OCI-LY3 (cell line): Measurements from ENCODE around the gene CBLL1.

Experiments
- H2AFZ ChIP-seq: fragments of 200-600, 300-600 bp; shearing (Covaris generic); 2 replicates; pipeline ENCODE4 v1.6.0; 2014; ENCODE audit warnings: antibody characterized with exemption, low read depth, low read length
- H3K27ac ChIP-seq: fragments of 200-600, 300-600 bp; sonication (generic); 2 replicates; pipeline ENCODE4 v1.5.1; 2014; ENCODE audit warnings: mild to moderate bottlenecking, low read length, moderate library complexity, mixed read lengths
- H3K27me3 ChIP-seq: fragments of 200-600, 300-600 bp; sonication (generic); 2 replicates; pipeline ENCODE4 v1.6.1; 2014; ENCODE audit warnings: low read depth, low read length, mixed read lengths
- H3K36me3 ChIP-seq: fragments of 200-600, 300-600 bp; sonication (generic); replicated peaks from 2 replicates; pipeline ENCODE3; 2014; ENCODE audit warnings: low read depth, low read length, mixed read lengths
- H3K4me1 ChIP-seq: fragments of 300-600, 200-600 bp; sonication (generic); 2 replicates; pipeline ENCODE4 v1.6.1; 2014; ENCODE audit warnings: low read length, mixed read lengths
- H3K4me2 ChIP-seq: fragments of 200-600, 300-600 bp; sonication (generic); 2 replicates; pipeline ENCODE4 v1.6.1; 2014; ENCODE audit warnings: low read length, mixed read lengths
- H3K4me3 ChIP-seq: fragments of 300-600, 200-600 bp; sonication (generic); 2 replicates; pipeline ENCODE4 v1.5.1; 2014; ENCODE audit warnings: antibody characterized with exemption, mild to moderate bottlenecking, low read length, moderate library complexity
- H3K79me2 ChIP-seq: fragments of 300-600, 200-600 bp; shearing (Covaris generic); 2 replicates; pipeline ENCODE4 v1.6.1; 2014; ENCODE audit warnings: mild to moderate bottlenecking, low read length, mixed read lengths
- H3K9ac ChIP-seq: fragments of 300-600, 200-600 bp; shearing (Covaris generic); 2 replicates; pipeline ENCODE4 v1.6.0; 2014; ENCODE audit warnings: mild to moderate bottlenecking, low read length, moderate library complexity
- H3K9me3 ChIP-seq: fragments of 200-600, 300-600 bp; shearing (Covaris generic); 2 replicates; pipeline ENCODE4 v1.6.1; 2014; ENCODE audit warnings: low read length, mixed read lengths; ENCODE audit not compliant: insufficient read depth
- H4K20me1 ChIP-seq: fragments of 200-600, 300-600 bp; sonication (generic); 2 replicates; pipeline ENCODE4 v1.6.1; 2016; ENCODE audit warnings: low read length, mixed read lengths; ENCODE audit not compliant: insufficient read depth
- EZH2phosphoT487 ChIP-seq: fragments of 200-600 bp; shearing (Covaris generic); IDR thresholded peaks from 2 replicates; pipeline ENCODE4 v1.6.1; 2018; ENCODE audit warnings: antibody characterized with exemption, mixed run types, low read depth
- TF ChIP-seq, protein P1 (sequence below): fragments of 200-600, 300-600 bp; sonication (generic); IDR thresholded peaks from 2 replicates; pipeline ENCODE4 v1.5.1; 2014; ENCODE audit warnings: antibody characterized with exemption, low read length, low read depth

CBLL1 gene

GRCh38 chr7:107803009-107803610, 59.2 kb downstream of the CBLL1 start, which contains the start of gene SLC26A3:
Gene SLC26A3, minus strand, starts transcription at chr7:107803223. Its CDS starts 8,714 bp downstream, at chr7:107794509.
- Histone ChIP-seq H3K79me2 (no peaks in the 10 kb centered on the region), H4K20me1 (no peaks in the 10 kb centered on the region), H2AFZ (no peak within 1 kb of the TSS), H3K4me2 (no peak within 1 kb of the TSS), H3K4me3 (no peak within 1 kb of the TSS), H3K9ac (no peak within 1 kb of the TSS), H3K27ac (no peak within 1 kb of the TSS), H3K9me3 (no peaks in the 10 kb centered on the region), H3K36me3 (no peaks in the 10 kb centered on the region), H3K27me3 (peaks cover 10% of the 10 kb centered on the region; the same call in 1 of the 2 replicates), H3K4me1 (no peaks in the 10 kb centered on the region)
- TF ChIP-seq, protein P1, sequence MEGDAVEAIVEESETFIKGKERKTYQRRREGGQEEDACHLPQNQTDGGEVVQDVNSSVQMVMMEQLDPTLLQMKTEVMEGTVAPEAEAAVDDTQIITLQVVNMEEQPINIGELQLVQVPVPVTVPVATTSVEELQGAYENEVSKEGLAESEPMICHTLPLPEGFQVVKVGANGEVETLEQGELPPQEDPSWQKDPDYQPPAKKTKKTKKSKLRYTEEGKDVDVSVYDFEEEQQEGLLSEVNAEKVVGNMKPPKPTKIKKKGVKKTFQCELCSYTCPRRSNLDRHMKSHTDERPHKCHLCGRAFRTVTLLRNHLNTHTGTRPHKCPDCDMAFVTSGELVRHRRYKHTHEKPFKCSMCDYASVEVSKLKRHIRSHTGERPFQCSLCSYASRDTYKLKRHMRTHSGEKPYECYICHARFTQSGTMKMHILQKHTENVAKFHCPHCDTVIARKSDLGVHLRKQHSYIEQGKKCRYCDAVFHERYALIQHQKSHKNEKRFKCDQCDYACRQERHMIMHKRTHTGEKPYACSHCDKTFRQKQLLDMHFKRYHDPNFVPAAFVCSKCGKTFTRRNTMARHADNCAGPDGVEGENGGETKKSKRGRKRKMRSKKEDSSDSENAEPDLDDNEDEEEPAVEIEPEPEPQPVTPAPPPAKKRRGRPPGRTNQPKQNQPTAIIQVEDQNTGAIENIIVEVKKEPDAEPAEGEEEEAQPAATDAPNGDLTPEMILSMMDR, result no peak
- no peak for TF ChIP-seq EZH2phosphoT487

DNA sequence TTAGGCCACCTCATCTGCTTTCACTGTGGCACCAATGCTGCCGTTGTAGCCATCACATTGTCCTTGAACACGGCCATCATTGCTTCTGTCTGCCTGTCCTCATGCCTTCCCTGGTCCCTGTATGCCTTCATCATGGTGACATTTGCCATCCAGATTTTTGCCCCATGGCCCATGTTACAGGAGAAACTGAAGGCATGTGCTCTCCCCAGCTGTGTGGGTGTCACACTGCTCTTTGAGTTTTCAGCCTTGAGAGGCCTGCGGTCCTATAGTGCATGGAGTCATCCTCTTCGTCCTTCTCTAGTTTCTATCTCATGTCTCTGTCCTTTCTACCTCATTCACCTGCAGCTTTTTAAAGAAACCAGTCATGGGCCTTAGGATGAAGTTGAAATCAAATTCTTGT, 65.2 kb downstream of the CBLL1 start:
- Histone ChIP-seq H3K4me3 (no peak overlapping the region), H3K9ac (no peak overlapping the region), H2AFZ (no peak overlapping the region), H3K36me3 (no peaks in the 10 kb centered on the region), H3K27me3 (no peaks in the 10 kb centered on the region), H3K79me2 (no peaks in the 10 kb centered on the region), H3K27ac (no peak overlapping the region), H4K20me1 (no peaks in the 10 kb centered on the region), H3K9me3 (no peaks in the 10 kb centered on the region), H3K4me2 (no peak overlapping the region), H3K4me1 (no peaks in the 10 kb centered on the region)
- TF ChIP-seq EZH2phosphoT487, result no peak
- TF ChIP-seq, protein P1, result no peak

DNA sequence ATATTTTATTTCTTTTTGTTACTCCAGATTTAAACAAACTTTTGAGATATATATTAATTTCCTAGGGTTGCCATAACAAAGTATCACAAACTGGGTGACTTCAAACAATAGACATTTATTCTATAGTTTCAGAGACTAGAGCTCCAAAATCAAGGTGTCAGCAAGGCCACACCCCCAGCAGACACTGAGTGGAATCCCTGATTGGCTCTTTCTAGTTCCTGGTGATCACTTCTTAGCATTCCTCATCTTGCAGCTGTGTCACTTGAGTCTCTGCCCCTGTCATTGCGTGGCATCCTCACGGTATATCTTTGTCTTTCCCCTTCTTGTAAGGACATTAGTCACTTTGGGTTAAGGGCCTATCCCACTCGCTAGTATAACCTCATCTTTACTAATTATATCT, 66.7 kb downstream of the CBLL1 start:
- Histone ChIP-seq H3K4me3 (no peak overlapping the region), H3K9me3 (no peaks in the 10 kb centered on the region), H3K9ac (no peak overlapping the region), H4K20me1 (no peaks in the 10 kb centered on the region), H3K27me3 (no peaks in the 10 kb centered on the region), H3K79me2 (no peaks in the 10 kb centered on the region), H3K27ac (no peak overlapping the region), H2AFZ (no peak overlapping the region), H3K4me2 (no peak overlapping the region), H3K36me3 (no peaks in the 10 kb centered on the region), H3K4me1 (peaks cover 6% of the 10 kb centered on the region)
- TF ChIP-seq, protein P1, result no peak
- TF ChIP-seq EZH2phosphoT487, result no peak
